GM12865 (cell line): Measurements from ENCODE around the gene CARD10.

Experiments
- DNase-seq: peaks from one replicate; pipeline ENCODE4 v3.0.0; 2010; ENCODE audit warnings: low read depth
- H3K4me3 ChIP-seq: 2 replicates; pipeline ENCODE4 v1.5.1; 2011; ENCODE audit warnings: mild to moderate bottlenecking, low read depth, low read length, control low read depth
- TF ChIP-seq, protein P1 (sequence below): IDR thresholded peaks from 2 replicates; pipeline ENCODE4 v1.5.1; 2011; ENCODE audit warnings: low read length, control low read depth, low read depth, inconsistent platforms; ENCODE audit not compliant: insufficient read depth; ENCODE audit errors: missing control alignments

CARD10 gene

DNA sequence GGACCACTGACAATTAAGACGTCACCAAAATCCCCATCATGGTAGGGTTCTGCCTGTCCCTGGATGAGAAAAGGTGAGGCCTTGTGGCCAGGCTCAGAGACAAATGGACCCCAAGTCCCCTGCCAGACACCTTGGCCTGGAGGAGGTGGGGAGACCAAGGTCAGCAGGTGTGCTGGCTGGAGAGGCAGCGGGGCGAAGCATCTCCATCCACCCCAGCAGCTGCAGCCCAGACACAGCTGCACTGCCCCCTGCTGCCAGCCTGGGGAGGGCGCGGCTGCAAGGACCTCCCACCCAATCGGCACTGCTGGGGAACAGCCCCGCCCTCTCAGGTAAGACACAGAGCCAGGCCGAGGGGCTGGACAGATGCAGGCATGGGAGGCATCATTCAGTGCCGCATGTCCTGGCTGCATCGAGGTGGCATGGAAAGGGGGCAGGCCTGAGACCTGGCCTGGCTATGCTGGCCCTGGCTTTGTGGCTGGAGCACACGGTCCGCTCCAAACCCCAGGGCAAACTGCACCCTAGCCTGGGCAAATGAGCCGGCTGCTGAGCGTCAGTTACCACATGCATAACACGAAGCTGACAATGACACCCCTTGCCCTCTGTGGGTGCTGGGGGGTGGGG lies 20.8 kb downstream of the CARD10 start:
- peak; percentile 78 for DNase-seq
- H3K4me3 ChIP-seq = no peak overlapping the region
- TF ChIP-seq, protein P1, sequence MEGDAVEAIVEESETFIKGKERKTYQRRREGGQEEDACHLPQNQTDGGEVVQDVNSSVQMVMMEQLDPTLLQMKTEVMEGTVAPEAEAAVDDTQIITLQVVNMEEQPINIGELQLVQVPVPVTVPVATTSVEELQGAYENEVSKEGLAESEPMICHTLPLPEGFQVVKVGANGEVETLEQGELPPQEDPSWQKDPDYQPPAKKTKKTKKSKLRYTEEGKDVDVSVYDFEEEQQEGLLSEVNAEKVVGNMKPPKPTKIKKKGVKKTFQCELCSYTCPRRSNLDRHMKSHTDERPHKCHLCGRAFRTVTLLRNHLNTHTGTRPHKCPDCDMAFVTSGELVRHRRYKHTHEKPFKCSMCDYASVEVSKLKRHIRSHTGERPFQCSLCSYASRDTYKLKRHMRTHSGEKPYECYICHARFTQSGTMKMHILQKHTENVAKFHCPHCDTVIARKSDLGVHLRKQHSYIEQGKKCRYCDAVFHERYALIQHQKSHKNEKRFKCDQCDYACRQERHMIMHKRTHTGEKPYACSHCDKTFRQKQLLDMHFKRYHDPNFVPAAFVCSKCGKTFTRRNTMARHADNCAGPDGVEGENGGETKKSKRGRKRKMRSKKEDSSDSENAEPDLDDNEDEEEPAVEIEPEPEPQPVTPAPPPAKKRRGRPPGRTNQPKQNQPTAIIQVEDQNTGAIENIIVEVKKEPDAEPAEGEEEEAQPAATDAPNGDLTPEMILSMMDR = peak; percentile 82

DNA sequence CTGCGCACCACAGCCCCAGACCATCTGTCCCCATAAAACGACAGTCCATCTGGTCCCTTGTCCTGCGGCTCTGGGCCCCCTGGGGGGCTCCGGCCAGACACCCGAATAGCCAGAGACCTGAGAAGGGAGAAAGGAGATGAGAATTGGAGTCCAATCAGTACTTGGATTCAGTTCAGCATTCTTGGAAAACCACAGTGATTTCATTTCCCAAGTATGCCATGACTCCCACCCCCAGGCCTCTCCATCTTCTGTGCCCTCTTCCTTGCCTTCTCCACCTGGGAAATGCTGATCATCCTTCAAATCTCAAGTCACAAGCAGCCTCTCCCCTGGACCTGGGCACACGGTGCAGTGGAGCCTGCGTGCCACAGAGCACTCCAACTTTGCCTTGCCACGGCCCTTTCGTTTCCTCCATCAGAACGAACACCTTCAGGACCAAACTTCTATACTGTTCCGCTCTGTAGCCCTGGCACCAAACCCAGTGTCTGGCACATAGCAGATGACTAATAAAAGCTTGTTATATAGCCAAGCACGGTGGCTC lies 22.1 kb downstream of the CARD10 start:
- no peak for DNase-seq
- TF ChIP-seq, protein P1 = no peak
- no peak overlapping the region for H3K4me3 ChIP-seq

DNA sequence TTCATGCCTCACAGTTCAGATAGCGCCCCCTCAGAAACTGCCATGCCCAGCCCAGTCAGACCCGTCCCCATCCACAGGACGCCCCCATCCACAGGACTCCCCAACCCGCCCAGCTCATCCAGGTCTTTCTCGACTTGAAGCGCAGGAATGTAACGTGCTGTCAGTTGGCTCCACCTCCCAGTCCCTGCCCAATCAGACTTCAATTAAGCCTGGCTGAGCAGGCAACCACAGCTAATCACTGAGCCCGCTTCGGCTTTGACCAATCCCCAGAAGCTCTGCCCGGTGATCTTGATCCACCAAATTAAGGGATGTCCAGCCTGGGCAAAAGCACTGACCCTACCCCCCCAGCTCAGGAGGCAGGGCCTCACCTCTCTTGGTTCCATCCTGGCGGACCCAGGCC lies 22.6 kb downstream of the CARD10 start:
- no peak for DNase-seq
- TF ChIP-seq, protein P1 = no peak
- no peak overlapping the region for H3K4me3 ChIP-seq

DNA sequence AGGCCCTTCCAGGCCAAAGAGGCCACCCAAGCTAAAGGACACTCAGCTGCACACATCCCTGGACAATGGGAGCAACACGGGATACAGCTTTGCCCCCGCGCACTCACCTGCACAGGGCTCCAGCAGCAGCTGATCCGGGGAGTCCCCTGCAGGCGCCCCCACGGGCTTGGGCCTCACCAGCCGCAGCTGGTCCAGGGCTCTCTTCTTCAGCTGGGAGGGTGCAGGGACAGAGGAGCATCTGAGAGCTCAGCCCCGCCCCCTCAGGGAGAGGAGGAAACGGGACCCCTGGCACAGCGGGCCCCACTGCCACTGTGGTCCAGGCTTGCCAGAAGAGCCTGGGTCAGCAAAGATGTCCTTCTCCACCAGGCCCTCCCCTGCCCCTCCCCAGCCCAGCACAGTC lies 25.2 kb downstream of the CARD10 start:
- no peak for DNase-seq

DNA sequence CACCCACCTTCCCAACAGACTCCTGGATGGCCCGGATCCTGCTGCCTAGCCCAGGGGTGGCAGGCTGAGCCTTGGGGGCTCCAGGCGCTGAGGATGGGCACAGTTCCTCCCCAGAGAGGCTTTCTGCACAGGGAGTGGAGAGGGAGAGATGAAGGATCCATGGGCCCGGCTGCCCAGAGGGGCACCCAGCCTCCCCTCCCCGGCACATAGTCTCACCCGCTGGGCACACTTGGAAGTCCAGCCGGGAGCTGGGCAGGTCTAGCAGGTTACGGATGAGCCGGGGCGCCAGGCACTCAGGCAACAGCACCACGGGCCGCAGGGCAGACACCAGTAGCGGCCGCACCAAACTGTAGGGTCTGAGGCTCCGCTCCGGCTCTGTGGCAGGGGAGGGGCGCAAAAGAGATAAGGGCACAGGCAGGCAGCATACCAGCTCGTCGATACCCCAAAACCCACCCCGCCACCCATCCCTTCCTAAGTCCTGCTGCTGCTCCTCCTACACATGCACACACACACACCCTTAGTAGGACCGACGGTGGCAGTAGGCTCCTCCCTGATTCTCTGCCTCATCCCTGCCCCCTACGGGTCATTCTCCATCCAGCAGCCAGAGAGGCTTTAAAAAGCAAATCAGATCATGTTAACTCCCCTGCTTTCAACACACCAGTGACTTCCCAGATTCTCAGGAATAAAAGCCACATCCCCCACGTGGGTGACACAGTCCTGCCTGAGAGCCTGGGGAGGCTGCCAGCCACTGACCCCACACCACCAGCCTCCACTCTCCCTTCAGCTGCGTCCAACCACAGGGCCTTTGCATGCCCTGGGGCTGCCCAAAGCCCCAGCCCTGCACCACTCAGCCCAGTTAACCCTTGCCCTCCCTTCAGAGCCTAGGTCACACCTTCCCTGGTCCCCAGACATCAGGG lies 26.5 kb downstream of the CARD10 start:
- H3K4me3 ChIP-seq = no peak overlapping the region
- TF ChIP-seq, protein P1 = peak; percentile 67
- DNase-seq = peak; percentile 59

More for the DNA sequence above, 25.2 kb downstream of the CARD10 start:
- no peak overlapping the region for H3K4me3 ChIP-seq
- TF ChIP-seq, protein P1 = no peak

DNA sequence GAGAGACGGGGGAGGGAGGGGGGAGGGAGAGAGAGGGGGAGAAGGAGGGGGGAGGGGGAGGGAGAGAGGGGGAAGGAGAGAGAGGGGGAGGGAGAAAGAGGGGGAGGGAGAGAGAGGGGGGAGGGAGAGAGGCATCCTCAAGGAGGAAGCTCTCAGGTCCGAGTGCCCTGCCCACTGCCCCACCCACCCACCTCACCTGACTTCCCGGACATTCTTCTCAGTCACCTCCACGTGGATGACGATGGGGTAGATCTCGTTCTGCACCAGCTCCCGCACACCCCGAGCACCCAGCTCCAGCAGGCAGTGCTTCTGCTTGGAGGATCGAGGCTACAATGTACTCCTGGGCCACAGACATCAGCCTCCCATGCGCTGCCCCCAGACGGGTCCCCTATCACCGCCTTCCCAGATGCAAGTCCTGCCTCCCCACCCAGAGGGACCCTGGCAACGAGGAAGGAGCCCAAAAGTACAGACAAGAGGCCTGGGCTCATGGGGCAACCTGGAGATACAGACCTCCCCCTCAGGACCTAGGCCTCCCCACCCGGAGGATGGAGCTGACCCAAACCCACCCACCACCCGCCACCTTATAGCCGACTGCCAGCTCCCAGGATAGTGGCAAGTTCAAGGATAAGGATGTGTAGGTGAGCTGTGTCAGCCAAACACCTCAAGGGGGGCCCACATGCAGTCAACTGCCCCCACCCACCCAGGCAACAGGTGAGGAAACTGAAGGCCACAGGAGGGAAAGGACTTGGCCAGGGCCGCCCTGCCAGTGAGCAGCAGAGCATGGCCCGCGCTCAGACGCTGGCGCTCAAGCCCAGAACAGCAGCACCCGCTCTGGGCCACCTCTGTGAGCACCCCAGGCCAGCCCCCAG lies 27.4 kb downstream of the CARD10 start:
- H3K4me3 ChIP-seq = no peak overlapping the region
- TF ChIP-seq, protein P1 = no peak

More for the DNA sequence above, 27.4 kb downstream of the CARD10 start:
- DNase-seq = no peak
